Spleen (tissue), 7 donors: ENCODE data around the gene ARHGAP27.

Experiments used
- CTCF ChIP-seq, 11 experiments: fragments of 200-600 bp in 7 of 11; fragments of 450-650 bp in 4 of 11; sonication (generic) in 4 of 11; IDR thresholded peaks in 8 of 11; conservative IDR thresholded peaks in 3 of 11; 1 replicate in 7 of 11; 2 replicates in 4 of 11; pipeline versions ENCODE4 v1.4.0 to v1.8.0; 2016 to 2021; ENCODE audit warnings: antibody characterized with exemption in 11 of 11, inconsistent platforms in 4 of 11, mild to moderate bottlenecking in 1 of 11
- POLR2A ChIP-seq, 3 donors: fragments of 450-650 bp; IDR thresholded peaks; one replicate each; pipeline ENCODE4 v1.5.1; 2017; ENCODE audit warnings: antibody characterized with exemption in 3 of 3, mild to moderate bottlenecking in 1 of 3
- donor health status: DM: no; HTN: no; CAD: no; lungs with moderate emphysema.
- donor health status: DM: no; HTN: no; CAD: no.
- donor health status: DM: no; HTN: no; CAD: no.

- TF ChIP-seq CTCF (IDR thresholded peaks at IDR 0.05 in 8 of 11, conservative IDR thresholded peaks at IDR 0.05 in 3 of 11) (no peak), POLR2A (IDR thresholded peaks at IDR 0.05) (no peak)
These were observed 58.2 kb downstream of the ARHGAP27 start for GRCh38 chr17:45374501-45374900.
